A549 (cell line): ENCODE measurements around the gene NDUFV2. TPM values are rescaled to one million over a fixed set of nuclear protein-coding genes. Genes with fewer than 3 reads are reported as not detected.

Source experiments
- ATAC-seq, 2 experiments: fragments of 200-7000 bp in 1 of 2; fragments of >200 bp in 1 of 2; cut with Nextera tagmentation in 1 of 2; cut with Tn5 transposase in 1 of 2; 3 replicates each; pipeline versions ENCODE4 v1.8.0 to v1.9.1; 2018 to 2020; ENCODE audit warnings: mild to moderate bottlenecking in 1 of 2, moderate library complexity in 1 of 2
- CTCF ChIA-PET: fragments of 300-600 bp; sonication (Branson Sonifier 250); formaldehyde crosslinking; extraction: SDS; loops from one replicate; lab custom pipeline; 2021; ENCODE audit warnings: antibody characterized with exemption, inconsistent platforms; lab: Yijun Ruan, JAX
- POLR2A ChIA-PET: fragments of 350-600 bp; formaldehyde crosslinking; extraction: SDS; loops from one replicate; lab custom pipeline; 2021; ENCODE audit warnings: antibody characterized with exemption, inconsistent platforms; lab: Yijun Ruan, JAX
- DNase-seq, 2 experiments: peaks; one replicate each; pipeline versions ENCODE4 v3.0.0 to v3.0.0-alpha.2; 2011 to 2016; ENCODE audit warnings: low read depth in 1 of 2, low spot score in 1 of 2
- FAIRE-seq: peaks from 2 replicates; lab custom pipeline; 2011; peaks lifted over from hg19 to GRCh38; lab: Jason Lieb, UNC
- H3K27ac ChIP-seq, 2 experiments: fragments of >200 bp; sonication (Bioruptor Twin); formaldehyde crosslinking; 3 replicates each; pipeline ENCODE4 v1.5.1; 2016 to 2017
- H3K4me1 ChIP-seq: fragments of >200 bp; sonication (Bioruptor Twin); formaldehyde crosslinking; 3 replicates; pipeline ENCODE4 v1.6.1; 2016
- H3K4me2 ChIP-seq: fragments of >200 bp; sonication (Bioruptor Twin); formaldehyde crosslinking; 3 replicates; pipeline ENCODE4 v1.6.1; 2016
- H3K4me3 ChIP-seq: fragments of >200 bp; sonication (Bioruptor Twin); formaldehyde crosslinking; 3 replicates; pipeline ENCODE4 v1.5.1; 2016
- H3K9me3 ChIP-seq: fragments of >200 bp; sonication (Bioruptor Twin); formaldehyde crosslinking; 3 replicates; pipeline ENCODE4 v1.6.1; 2016
- CHD4 ChIP-seq: fragments of 200-600 bp; sonication (generic); IDR thresholded peaks from 2 replicates; pipeline ENCODE4 v1.6.1; 2016; ENCODE audit warnings: antibody characterized with exemption, mild to moderate bottlenecking, borderline replicate concordance
- EP300 ChIP-seq, 2 experiments: fragments of >200 bp; sonication (Bioruptor Twin); formaldehyde crosslinking; IDR thresholded peaks; 2 replicates in 1 of 2; 3 replicates in 1 of 2; pipeline ENCODE4 v1.6.1; 2016 to 2017
- FOSL2 ChIP-seq, 2 experiments: fragments of 450-650 bp in 1 of 2; fragments of >200 bp in 1 of 2; sonication (Bioruptor Twin) in 1 of 2; formaldehyde crosslinking; IDR thresholded peaks; 2 replicates each; pipeline versions ENCODE4 v1.5.0 to v1.6.1; 2016 to 2020; ENCODE audit warnings: mild to moderate bottlenecking in 1 of 2, moderate library complexity in 1 of 2
- GATA3 ChIP-seq: IDR thresholded peaks from 2 replicates; pipeline ENCODE4 v1.6.1; 2012; ENCODE audit warnings: borderline replicate concordance
- HDAC2 ChIP-seq: fragments of 200-600 bp; sonication (generic); IDR thresholded peaks from 2 replicates; pipeline ENCODE4 v1.6.1; 2016
- HOXA7 ChIP-seq: fragments of 250-450 bp; sonication (Bioruptor Pico); IDR thresholded peaks from 2 replicates; pipeline ENCODE4 v1.5.0; 2020; ENCODE audit warnings: mild to moderate bottlenecking, moderate library complexity
- JUN ChIP-seq, 2 experiments: fragments of >200 bp; sonication (Bioruptor Twin); formaldehyde crosslinking; IDR thresholded peaks; 2 replicates in 1 of 2; 3 replicates in 1 of 2; pipeline ENCODE4 v1.6.1; 2016 to 2017
- JUNB ChIP-seq: fragments of >200 bp; sonication (Bioruptor Twin); formaldehyde crosslinking; IDR thresholded peaks from 2 replicates; pipeline ENCODE4 v1.6.1; 2016
- KDM5A ChIP-seq: fragments of 200-600 bp; sonication (generic); IDR thresholded peaks from 2 replicates; pipeline ENCODE4 v1.6.1; 2016; ENCODE audit warnings: antibody characterized with exemption, mild to moderate bottlenecking
- MAFK ChIP-seq: fragments of 450-650 bp; IDR thresholded peaks from 2 replicates; pipeline ENCODE4 v1.6.1; 2014; ENCODE audit not compliant: partially characterized antibody
- MAZ ChIP-seq: fragments of 150-350 bp; IDR thresholded peaks from 2 replicates; pipeline ENCODE4 v1.6.1; 2014; ENCODE audit warnings: antibody characterized with exemption, low read depth, low read length, borderline replicate concordance
- NFE2L2 ChIP-seq: fragments of 150-350 bp; conservative IDR thresholded peaks from 2 replicates; pipeline ENCODE4 v1.6.1; 2014; ENCODE audit warnings: low read length
- RAD21 ChIP-seq, 2 experiments: fragments of >200 bp in 1 of 2; sonication (Bioruptor Twin) in 1 of 2; formaldehyde crosslinking in 1 of 2; IDR thresholded peaks in 1 of 2; conservative IDR thresholded peaks in 1 of 2; 2 replicates in 1 of 2; 3 replicates in 1 of 2; pipeline ENCODE4 v1.6.1; 2012 to 2018; ENCODE audit warnings: inconsistent platforms in 1 of 2
- RCOR1 ChIP-seq: fragments of 150-350 bp; IDR thresholded peaks from 2 replicates; pipeline ENCODE4 v1.6.1; 2014; ENCODE audit warnings: antibody characterized with exemption, low read length, low read depth
- SMC3 ChIP-seq: fragments of >200 bp; sonication (Bioruptor Twin); formaldehyde crosslinking; IDR thresholded peaks from 3 replicates; pipeline ENCODE4 v1.6.1; 2018; ENCODE audit warnings: inconsistent platforms
- TP53 ChIP-seq: fragments of 250-450 bp; sonication (Bioruptor Pico); IDR thresholded peaks from 2 replicates; pipeline ENCODE4 v1.5.0; 2021; ENCODE audit warnings: mild to moderate bottlenecking, moderate library complexity
- WGBS: methylation state at CpG from one replicate; pipeline ENCODE4 v1.1.6; 2017; ENCODE audit errors: missing lambda C conversion rate; 5-methylcytosine and 5-hydroxymethylcytosine counted together
- polyA plus RNA-seq, 4 experiments: library from polyadenylated mRNA; depleted of rRNA in 3 of 4; stranded (reverse); fragments of >200 nt; fragmentation: RNase III in 1 of 4; extraction: RNeasy Plus Mini Kit Qiagen cat#74134 plus additional on column Dnase treatment in 1 of 4; gene quantifications; 2 replicates in 3 of 4; 3 replicates in 1 of 4; pipeline ENCODE4 v1.2.3, GENCODE V29; 2011 to 2017
- TF ChIP-seq, protein P1 (sequence below): fragments of >200 bp; sonication (Bioruptor Twin); formaldehyde crosslinking; IDR thresholded peaks from 3 replicates; pipeline ENCODE4 v1.5.1; 2016
- TF ChIP-seq, protein P2 (sequence below): fragments of 150-350 bp; IDR thresholded peaks from 2 replicates; pipeline ENCODE4 v1.6.1; 2014; ENCODE audit warnings: low read depth, mild to moderate bottlenecking, low read length
- TF ChIP-seq, protein P3 (sequence below): IDR thresholded peaks from 2 replicates; pipeline ENCODE4 v1.6.1; 2012; ENCODE audit warnings: low read depth, borderline replicate concordance
- TF ChIP-seq, protein P4 (sequence below): fragments of 250-450 bp; sonication (Bioruptor Pico); IDR thresholded peaks from 2 replicates; pipeline ENCODE4 v1.5.0; 2020; ENCODE audit warnings: low read depth, mild to moderate bottlenecking, moderate library complexity
- TF ChIP-seq, protein P5 (sequence below): fragments of 250-450 bp; sonication (Bioruptor Pico); IDR thresholded peaks from 2 replicates; pipeline ENCODE4 v1.5.0; 2021; ENCODE audit warnings: mild to moderate bottlenecking, moderate library complexity, borderline replicate concordance
- TF ChIP-seq, protein P6 (sequence below): IDR thresholded peaks from 2 replicates; pipeline ENCODE4 v1.6.1; 2012
- TF ChIP-seq, protein P7 (sequence below): IDR thresholded peaks from 2 replicates; pipeline ENCODE4 v1.6.1; 2012

The NDUFV2 gene
- polyA plus RNA-seq, 2 of the 4 experiments (the other 2 are of a cell fraction) = 115 to 180 TPM

DNA sequence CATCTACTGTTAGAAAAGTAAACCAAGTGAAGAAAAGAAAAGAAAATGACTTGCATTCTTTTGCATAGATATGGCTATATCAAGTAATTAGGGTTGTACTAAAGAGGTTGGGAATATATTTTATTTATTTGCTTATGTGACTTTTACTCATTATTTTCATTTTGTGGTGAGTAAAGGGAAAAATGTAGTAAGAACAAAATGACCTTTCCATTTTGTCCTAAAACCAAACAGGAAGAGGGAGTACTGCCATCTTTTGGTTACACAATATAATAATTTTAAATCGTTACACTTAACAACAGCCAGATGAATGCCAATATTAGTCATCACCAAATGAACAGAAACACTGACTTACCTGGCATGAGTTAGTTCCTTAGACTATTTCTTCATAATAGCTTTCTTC is 47.3 kb upstream of the NDUFV2 start:
- Histone ChIP-seq H3K27ac (peak overlapping the region; percentile 43 to 50; a peak in 3 of 6 replicates), H3K4me2 (peak overlapping the region; percentile 33), H3K4me1 (peaks cover 13% of the 10 kb centered on the region; the same call in 2 of the 3 replicates), H3K9me3 (peaks cover 12% of the 10 kb centered on the region; the same call in 1 of the 3 replicates), H3K4me3 (no peak overlapping the region)
- FAIRE-seq = no peak
- 0% methylated on average over 1 of the region's 1 CpG for WGBS
- ChIA-PET CTCF (interaction anchor here (0.7 to 2.0 kb wide), 4 partner anchors 16 to 355 kb away, joined by 3 to 6 read pairs (median 4); no protein-coding TSS in a partner anchor), POLR2A (no interaction called here)
- TF ChIP-seq FOSL2 (IDR thresholded peaks at IDR 0.05) (peak; percentile 28; the same call in 1 of the 2 replicates), FOSL2 (CRISPR knock-in tag; IDR thresholded peaks at IDR 0.05) (peak; percentile 53; the same call in 1 of the 2 replicates), RAD21 (conservative IDR thresholded peaks at IDR 0.05 in 1 of 2, IDR thresholded peaks at IDR 0.05 in 1 of 2) (peak; percentile 68 to 69), MAFK (no peak), HDAC2 (no peak), SMC3 (peak; percentile 52), EP300 (IDR thresholded peaks at IDR 0.05) (no peak)
- TF ChIP-seq, protein P1, sequence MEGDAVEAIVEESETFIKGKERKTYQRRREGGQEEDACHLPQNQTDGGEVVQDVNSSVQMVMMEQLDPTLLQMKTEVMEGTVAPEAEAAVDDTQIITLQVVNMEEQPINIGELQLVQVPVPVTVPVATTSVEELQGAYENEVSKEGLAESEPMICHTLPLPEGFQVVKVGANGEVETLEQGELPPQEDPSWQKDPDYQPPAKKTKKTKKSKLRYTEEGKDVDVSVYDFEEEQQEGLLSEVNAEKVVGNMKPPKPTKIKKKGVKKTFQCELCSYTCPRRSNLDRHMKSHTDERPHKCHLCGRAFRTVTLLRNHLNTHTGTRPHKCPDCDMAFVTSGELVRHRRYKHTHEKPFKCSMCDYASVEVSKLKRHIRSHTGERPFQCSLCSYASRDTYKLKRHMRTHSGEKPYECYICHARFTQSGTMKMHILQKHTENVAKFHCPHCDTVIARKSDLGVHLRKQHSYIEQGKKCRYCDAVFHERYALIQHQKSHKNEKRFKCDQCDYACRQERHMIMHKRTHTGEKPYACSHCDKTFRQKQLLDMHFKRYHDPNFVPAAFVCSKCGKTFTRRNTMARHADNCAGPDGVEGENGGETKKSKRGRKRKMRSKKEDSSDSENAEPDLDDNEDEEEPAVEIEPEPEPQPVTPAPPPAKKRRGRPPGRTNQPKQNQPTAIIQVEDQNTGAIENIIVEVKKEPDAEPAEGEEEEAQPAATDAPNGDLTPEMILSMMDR = peak; percentile 50
- ATAC-seq = no peak
- peak; percentile 13 to 47 for DNase-seq

DNA sequence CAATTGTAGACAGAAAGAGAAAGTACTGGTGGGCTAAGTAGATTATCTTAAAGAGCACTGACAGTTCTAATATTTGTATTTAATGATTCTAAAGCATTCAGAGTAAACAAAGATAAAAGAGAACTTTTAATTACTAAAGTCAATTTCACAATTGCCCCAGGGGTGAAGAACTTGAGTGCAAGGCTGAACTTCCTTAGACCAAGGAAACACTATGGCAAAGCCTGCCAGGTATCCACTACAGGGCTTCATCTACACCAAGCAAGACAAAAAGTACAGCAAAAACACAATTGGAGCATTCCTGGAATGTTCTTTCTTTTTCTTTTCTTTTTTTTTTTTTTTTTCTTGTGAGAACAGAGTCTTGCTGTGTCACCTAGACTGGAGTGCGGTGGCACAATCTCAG is 46.9 kb upstream of the NDUFV2 start:
- Histone ChIP-seq H3K9me3 (peaks cover 11% of the 10 kb centered on the region; the same call in 1 of the 3 replicates), H3K4me2 (peak overlapping the region; percentile 33), H3K4me3 (no peak overlapping the region), H3K27ac (peak overlapping the region in 1 of 2 experiments; percentile 55; a peak in 3 of 6 replicates), H3K4me1 (peaks cover 13% of the 10 kb centered on the region; the same call in 2 of the 3 replicates)
- TF ChIP-seq KDM5A (no peak), TP53 (CRISPR knock-in tag) (no peak), JUNB (no peak), JUN (IDR thresholded peaks at IDR 0.05) (no peak), MAZ (no peak), EP300 (IDR thresholded peaks at IDR 0.05) (no peak), HDAC2 (no peak), NFE2L2 (no peak), RCOR1 (no peak), CHD4 (no peak), GATA3 (no peak), HOXA7 (no peak)
- TF ChIP-seq, protein P2, sequence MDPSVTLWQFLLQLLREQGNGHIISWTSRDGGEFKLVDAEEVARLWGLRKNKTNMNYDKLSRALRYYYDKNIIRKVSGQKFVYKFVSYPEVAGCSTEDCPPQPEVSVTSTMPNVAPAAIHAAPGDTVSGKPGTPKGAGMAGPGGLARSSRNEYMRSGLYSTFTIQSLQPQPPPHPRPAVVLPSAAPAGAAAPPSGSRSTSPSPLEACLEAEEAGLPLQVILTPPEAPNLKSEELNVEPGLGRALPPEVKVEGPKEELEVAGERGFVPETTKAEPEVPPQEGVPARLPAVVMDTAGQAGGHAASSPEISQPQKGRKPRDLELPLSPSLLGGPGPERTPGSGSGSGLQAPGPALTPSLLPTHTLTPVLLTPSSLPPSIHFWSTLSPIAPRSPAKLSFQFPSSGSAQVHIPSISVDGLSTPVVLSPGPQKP = no peak
- TF ChIP-seq, protein P3, sequence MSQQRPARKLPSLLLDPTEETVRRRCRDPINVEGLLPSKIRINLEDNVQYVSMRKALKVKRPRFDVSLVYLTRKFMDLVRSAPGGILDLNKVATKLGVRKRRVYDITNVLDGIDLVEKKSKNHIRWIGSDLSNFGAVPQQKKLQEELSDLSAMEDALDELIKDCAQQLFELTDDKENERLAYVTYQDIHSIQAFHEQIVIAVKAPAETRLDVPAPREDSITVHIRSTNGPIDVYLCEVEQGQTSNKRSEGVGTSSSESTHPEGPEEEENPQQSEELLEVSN = no peak
- TF ChIP-seq, protein P4, sequence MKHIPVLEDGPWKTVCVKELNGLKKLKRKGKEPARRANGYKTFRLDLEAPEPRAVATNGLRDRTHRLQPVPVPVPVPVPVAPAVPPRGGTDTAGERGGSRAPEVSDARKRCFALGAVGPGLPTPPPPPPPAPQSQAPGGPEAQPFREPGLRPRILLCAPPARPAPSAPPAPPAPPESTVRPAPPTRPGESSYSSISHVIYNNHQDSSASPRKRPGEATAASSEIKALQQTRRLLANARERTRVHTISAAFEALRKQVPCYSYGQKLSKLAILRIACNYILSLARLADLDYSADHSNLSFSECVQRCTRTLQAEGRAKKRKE (CRISPR knock-in tag) = no peak
- TF ChIP-seq, protein P1 = no peak
- TF ChIP-seq, protein P5, sequence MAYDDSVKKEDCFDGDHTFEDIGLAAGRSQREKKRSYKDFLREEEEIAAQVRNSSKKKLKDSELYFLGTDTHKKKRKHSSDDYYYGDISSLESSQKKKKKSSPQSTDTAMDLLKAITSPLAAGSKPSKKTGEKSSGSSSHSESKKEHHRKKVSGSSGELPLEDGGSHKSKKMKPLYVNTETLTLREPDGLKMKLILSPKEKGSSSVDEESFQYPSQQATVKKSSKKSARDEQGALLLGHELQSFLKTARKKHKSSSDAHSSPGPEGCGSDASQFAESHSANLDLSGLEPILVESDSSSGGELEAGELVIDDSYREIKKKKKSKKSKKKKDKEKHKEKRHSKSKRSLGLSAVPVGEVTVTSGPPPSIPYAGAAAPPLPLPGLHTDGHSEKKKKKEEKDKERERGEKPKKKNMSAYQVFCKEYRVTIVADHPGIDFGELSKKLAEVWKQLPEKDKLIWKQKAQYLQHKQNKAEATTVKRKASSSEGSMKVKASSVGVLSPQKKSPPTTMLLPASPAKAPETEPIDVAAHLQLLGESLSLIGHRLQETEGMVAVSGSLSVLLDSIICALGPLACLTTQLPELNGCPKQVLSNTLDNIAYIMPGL = no peak
- TF ChIP-seq, protein P6, sequence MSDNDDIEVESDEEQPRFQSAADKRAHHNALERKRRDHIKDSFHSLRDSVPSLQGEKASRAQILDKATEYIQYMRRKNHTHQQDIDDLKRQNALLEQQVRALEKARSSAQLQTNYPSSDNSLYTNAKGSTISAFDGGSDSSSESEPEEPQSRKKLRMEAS = no peak
- TF ChIP-seq, protein P7, sequence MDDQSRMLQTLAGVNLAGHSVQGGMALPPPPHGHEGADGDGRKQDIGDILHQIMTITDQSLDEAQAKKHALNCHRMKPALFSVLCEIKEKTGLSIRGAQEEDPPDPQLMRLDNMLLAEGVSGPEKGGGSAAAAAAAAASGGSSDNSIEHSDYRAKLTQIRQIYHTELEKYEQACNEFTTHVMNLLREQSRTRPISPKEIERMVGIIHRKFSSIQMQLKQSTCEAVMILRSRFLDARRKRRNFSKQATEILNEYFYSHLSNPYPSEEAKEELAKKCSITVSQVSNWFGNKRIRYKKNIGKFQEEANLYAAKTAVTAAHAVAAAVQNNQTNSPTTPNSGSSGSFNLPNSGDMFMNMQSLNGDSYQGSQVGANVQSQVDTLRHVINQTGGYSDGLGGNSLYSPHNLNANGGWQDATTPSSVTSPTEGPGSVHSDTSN = no peak
- CTCF ChIA-PET = interaction anchor here (0.7 to 2.0 kb wide), 4 partner anchors 16 to 355 kb away, joined by 3 to 6 read pairs (median 4); no protein-coding TSS in a partner anchor
- no peak for DNase-seq
- POLR2A ChIA-PET = no interaction called here
- 100% methylated on average over 1 of the region's 1 CpG for WGBS
- FAIRE-seq = no peak
- no peak for ATAC-seq
